ENCODE results near the gene PUSL1.
A peak's percentile ranks its signal among the peaks of the same experiment; 100 is the strongest.

The PUSL1 gene

DNA sequence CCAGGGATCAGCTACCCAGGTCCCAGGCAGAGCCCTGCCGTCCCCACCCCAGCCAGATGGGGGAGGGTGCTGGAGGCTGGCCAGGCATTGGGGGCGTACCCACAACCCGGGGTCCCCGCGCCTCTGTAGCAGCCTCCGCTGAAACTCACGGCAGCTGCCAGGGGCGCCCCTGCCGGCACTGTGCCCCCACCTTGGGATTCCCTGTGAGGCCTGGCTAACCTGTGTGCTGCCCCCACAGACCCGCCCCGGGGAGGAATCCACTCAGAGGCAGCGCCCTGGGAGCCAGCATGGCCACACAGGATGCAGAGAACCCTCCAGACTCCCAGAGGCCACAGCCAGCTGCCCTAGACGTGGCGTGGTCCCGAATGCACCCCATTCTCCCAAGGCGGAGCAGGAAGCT lies 37.0 kb downstream of the PUSL1 start:
- TF ChIP-seq, protein P1, sequence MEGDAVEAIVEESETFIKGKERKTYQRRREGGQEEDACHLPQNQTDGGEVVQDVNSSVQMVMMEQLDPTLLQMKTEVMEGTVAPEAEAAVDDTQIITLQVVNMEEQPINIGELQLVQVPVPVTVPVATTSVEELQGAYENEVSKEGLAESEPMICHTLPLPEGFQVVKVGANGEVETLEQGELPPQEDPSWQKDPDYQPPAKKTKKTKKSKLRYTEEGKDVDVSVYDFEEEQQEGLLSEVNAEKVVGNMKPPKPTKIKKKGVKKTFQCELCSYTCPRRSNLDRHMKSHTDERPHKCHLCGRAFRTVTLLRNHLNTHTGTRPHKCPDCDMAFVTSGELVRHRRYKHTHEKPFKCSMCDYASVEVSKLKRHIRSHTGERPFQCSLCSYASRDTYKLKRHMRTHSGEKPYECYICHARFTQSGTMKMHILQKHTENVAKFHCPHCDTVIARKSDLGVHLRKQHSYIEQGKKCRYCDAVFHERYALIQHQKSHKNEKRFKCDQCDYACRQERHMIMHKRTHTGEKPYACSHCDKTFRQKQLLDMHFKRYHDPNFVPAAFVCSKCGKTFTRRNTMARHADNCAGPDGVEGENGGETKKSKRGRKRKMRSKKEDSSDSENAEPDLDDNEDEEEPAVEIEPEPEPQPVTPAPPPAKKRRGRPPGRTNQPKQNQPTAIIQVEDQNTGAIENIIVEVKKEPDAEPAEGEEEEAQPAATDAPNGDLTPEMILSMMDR (IDR thresholded peaks at IDR 0.05; ENCODE audit: low read depth, low read length) = no peak
- no peak for DNase-seq
- Histone ChIP-seq H3K36me3 (peaks cover 16% of the 10 kb centered on the region), H3K4me3 (ENCODE audit: low read depth, low read length) (no peak overlapping the region), H3K27me3 (no peaks in the 10 kb centered on the region), H3K4me1 (peaks cover 3% of the 10 kb centered on the region; the same call in 1 of the 2 replicates), H3K9me3 (no peaks in the 10 kb centered on the region)

DNA sequence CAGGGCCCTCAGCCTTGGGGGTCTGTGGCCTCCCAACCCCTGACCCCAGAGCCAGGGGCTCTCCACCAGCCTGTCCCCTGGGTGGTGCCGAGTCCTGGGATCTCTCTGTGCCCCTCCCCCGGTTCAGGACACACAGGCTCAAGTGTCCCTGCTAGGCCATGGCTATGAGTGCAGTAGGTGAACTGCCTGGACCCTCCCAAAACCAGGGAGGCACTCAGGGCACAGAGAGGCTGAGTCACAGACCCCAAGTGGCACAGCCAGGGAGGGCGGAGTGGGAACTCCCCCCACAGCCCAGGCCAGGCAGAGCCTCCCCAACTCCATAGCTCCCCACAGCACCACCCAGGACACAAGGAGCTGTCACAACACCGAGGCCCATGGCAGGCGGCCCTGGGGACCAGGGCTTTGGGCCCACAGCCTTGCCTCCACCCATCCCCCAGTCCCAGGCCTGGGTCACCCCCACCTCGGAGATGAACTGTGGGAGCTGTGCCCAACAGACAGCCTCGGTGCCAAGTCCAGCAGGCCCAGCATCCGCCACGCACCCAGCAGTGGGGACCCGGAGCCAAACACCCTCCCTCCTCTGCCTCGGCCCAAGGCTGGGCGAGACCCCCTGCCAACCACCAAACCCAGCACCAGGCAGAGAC lies 37.6 kb downstream of the PUSL1 start:
- DNase-seq = no peak
- Histone ChIP-seq H3K9me3 (no peaks in the 10 kb centered on the region), H3K4me3 (ENCODE audit: low read depth, low read length) (no peak overlapping the region), H3K27me3 (no peaks in the 10 kb centered on the region), H3K36me3 (peaks cover 12% of the 10 kb centered on the region), H3K4me1 (peaks cover 3% of the 10 kb centered on the region; the same call in 1 of the 2 replicates)
- TF ChIP-seq, protein P1 (IDR thresholded peaks at IDR 0.05; ENCODE audit: low read depth, low read length) = no peak

DNA sequence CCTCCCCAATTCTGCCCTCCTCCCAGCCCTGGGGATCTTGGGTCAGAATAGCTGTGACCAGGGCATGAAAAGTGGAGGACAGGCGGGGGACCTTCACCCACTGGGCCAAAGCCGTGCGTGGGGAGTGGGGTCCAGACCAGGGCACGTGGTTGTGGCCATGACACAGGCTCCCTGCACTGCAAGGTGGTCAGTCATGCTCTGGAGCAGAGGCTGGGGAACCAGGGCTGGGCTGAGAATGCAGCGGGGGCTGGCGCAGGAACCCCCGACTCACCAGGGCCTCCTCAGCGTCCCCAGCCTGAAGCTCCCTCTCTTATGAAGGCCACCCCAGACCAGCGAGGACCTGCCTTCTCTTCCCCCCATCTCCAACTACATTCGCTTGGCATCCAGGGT lies 38.1 kb downstream of the PUSL1 start:
- Histone ChIP-seq H3K27me3 (no peaks in the 10 kb centered on the region), H3K4me3 (ENCODE audit: low read depth, low read length) (no peak overlapping the region), H3K9me3 (no peaks in the 10 kb centered on the region), H3K36me3 (peaks cover 6% of the 10 kb centered on the region), H3K4me1 (peaks cover 4% of the 10 kb centered on the region)
- DNase-seq = no peak
- TF ChIP-seq, protein P1 (IDR thresholded peaks at IDR 0.05; ENCODE audit: low read depth, low read length) = no peak

DNA sequence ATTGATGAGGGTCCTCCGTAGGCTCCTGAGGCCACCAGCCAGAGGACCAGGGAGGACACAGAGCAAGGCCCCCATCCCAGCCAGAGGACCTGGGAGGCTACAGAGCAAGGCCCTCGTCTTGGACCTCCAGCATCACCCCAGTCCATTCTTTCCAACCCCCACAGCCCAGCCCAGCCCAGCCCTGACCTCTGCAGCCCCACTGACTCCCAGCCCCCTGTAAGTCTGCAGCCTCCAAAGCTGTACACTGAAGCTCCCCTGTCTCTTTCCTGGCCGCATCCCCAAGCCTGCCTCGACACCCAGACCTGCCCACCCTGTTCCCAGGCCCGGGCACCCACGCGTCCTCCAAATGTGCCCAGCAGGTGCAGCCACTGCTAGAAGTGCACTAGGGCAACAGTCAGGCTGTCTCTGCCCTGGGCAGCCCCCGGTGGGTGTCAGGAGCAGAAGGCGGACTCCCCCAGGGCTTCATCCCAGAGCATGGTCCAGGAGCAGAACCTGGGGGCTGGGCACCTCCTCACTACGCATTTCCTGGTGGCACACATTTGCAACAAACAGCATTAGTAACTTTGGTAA lies 38.7 kb downstream of the PUSL1 start:
- DNase-seq = no peak
- Histone ChIP-seq H3K36me3 (peaks cover under 1% of the 10 kb centered on the region; the same call in 1 of the 2 replicates), H3K4me3 (ENCODE audit: low read depth, low read length) (peak overlapping the region; percentile 86), H3K9me3 (no peaks in the 10 kb centered on the region), H3K4me1 (peaks cover 10% of the 10 kb centered on the region), H3K27me3 (no peaks in the 10 kb centered on the region)
- TF ChIP-seq, protein P1 (IDR thresholded peaks at IDR 0.05; ENCODE audit: low read depth, low read length) = no peak

DNA sequence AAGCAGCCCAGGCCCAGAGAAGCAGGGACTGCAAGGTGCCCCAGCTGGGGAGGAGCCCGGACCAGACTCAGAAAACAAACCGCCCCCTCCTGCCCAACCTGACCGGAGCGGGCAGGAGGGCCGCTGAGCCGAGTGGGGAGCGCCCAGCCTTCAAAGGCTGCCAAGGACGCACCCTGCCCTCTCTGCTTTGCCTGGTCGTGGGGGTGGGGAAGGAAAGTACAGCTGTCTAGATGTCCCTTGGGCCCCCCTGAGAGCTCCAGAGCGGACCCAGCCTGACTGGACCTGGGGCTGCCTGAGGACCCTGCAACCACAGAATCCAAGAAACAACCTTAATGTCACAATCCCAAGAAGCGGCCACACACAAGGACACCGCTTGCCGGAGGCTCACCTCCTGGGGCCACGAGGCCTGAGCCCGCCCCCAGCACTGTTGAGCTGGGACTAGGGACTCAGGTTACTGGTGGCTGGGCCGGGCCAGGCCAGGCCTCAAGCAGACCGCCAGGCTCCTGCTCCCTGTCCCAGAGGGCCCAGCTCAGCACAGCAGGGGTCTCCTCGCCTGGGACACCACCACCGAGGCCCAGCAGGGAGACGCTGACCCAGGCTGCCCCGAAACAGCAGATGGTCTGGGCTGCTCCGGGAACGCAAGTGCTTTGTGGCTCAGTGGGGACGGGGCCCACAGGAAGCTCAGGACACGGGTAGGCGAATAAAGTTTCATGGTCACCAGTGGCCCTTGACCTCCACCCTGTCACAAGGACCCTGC lies 39.4 kb downstream of the PUSL1 start:
- Histone ChIP-seq H3K4me3 (ENCODE audit: low read depth, low read length) (peak overlapping the region; percentile 86), H3K9me3 (no peaks in the 10 kb centered on the region), H3K4me1 (peaks cover 18% of the 10 kb centered on the region), H3K36me3 (no peaks in the 10 kb centered on the region), H3K27me3 (no peaks in the 10 kb centered on the region)
- TF ChIP-seq, protein P1 (IDR thresholded peaks at IDR 0.05; ENCODE audit: low read depth, low read length) = no peak
- peak; percentile 52 for DNase-seq

Data from BE2C (cell line).